HepG2 (cell line): ENCODE data around the gene FIBP. TPM values are rescaled to one million over a fixed set of nuclear protein-coding genes. Genes with fewer than 3 reads are reported as not detected.
A peak's percentile ranks its signal among the peaks of the same experiment; 100 is the strongest.

Experiments used
- ATAC-seq: fragments of 200-7000 bp; cut with Tn5 transposase; 3 replicates; pipeline ENCODE4 v1.9.1; 2020; ENCODE audit warnings: mild to moderate bottlenecking, moderate library complexity
- BruUV-seq: library from RNA; stranded (reverse); fragments of 400-500 nt; replicated peaks from 2 replicates; lab custom pipeline; 2021; lab: Mats Ljungman, UMichigan
- CTCF ChIA-PET: fragments of 300-600 bp; formaldehyde crosslinking; extraction: SDS; loops from one replicate; lab custom pipeline; 2021; ENCODE audit warnings: low total read pairs, inconsistent platforms, low intra/inter-chr PET ratio; lab: Yijun Ruan, JAX
- POLR2A ChIA-PET: fragments of 350-600 bp; sonication (Branson Sonifier 250); formaldehyde crosslinking; loops from one replicate; lab custom pipeline; 2020; ENCODE audit warnings: antibody characterized with exemption, inconsistent platforms; lab: Yijun Ruan, JAX
- DNase-seq: peaks from one replicate; pipeline ENCODE4 v3.0.0-alpha.2; 2015; ENCODE audit warnings: low spot score
- FAIRE-seq: peaks from 3 replicates; lab custom pipeline; 2011; peaks lifted over from hg19 to GRCh38; lab: Jason Lieb, UNC
- H2AFZ ChIP-seq: one replicate; pipeline ENCODE4 v1.6.1; 2011; ENCODE audit warnings: low read length, inconsistent platforms
- H3K27ac ChIP-seq: fragments of 300-600 bp; 3 replicates; pipeline ENCODE4 v1.8.0; 2011; ENCODE audit warnings: mixed run types, mild to moderate bottlenecking, mixed read lengths, low read length, inconsistent platforms; ENCODE audit not compliant: insufficient read depth; ENCODE audit errors: extremely low read length
- H3K27me3 ChIP-seq, 2 experiments: fragments of 200-600 bp in 1 of 2; 2 replicates in 1 of 2; 3 replicates in 1 of 2; pipeline versions ENCODE4 v1.6.0 to v1.8.0; 2011; ENCODE audit warnings: low read length in 2 of 2, mild to moderate bottlenecking in 2 of 2, moderate library complexity in 2 of 2, inconsistent platforms in 1 of 2; ENCODE audit not compliant: insufficient read depth in 2 of 2, control insufficient read depth in 1 of 2
- H3K36me3 ChIP-seq, 2 experiments: fragments of 200-600 bp in 1 of 2; replicated peaks in 1 of 2; 2 replicates in 1 of 2; 3 replicates in 1 of 2; pipeline versions ENCODE4 v1.5.1 to v1.8.0; 2011; ENCODE audit warnings: low read length in 2 of 2, inconsistent platforms in 1 of 2; ENCODE audit not compliant: insufficient read depth in 2 of 2, control insufficient read depth in 1 of 2
- H3K4me1 ChIP-seq: 2 replicates; pipeline ENCODE4 v1.5.1; 2012; ENCODE audit warnings: low read length, inconsistent platforms; ENCODE audit not compliant: insufficient read depth
- H3K4me2 ChIP-seq: 2 replicates; pipeline ENCODE4 v1.6.0; 2011; ENCODE audit warnings: low read depth, low read length, inconsistent platforms
- H3K4me3 ChIP-seq, 3 experiments: fragments of 200-600 bp in 1 of 3; sonication (generic), shearing (Covaris generic) in 1 of 3; replicated peaks in 1 of 3; 2 replicates each; pipeline ENCODE4 v1.5.1; 2011 to 2016; ENCODE audit warnings: low read length in 3 of 3, inconsistent platforms in 2 of 3, low read depth in 2 of 3, mild to moderate bottlenecking in 2 of 3, control low read depth in 1 of 3, mixed read lengths in 1 of 3; ENCODE audit not compliant: insufficient read depth in 1 of 3
- H3K79me2 ChIP-seq: one replicate; pipeline ENCODE4 v1.6.1; 2011; ENCODE audit warnings: low read length, inconsistent platforms; ENCODE audit not compliant: insufficient read depth
- H3K9ac ChIP-seq: 2 replicates; pipeline ENCODE4 v1.6.0; 2011; ENCODE audit warnings: mild to moderate bottlenecking, low read depth, low read length, inconsistent platforms; ENCODE audit not compliant: insufficient read depth
- H3K9me3 ChIP-seq: 2 replicates; pipeline ENCODE4 v1.5.1; 2012; ENCODE audit warnings: mild to moderate bottlenecking, low read length
- H4K20me1 ChIP-seq: 2 replicates; pipeline ENCODE4 v1.6.0; 2011; ENCODE audit warnings: inconsistent platforms, mild to moderate bottlenecking, low read length, moderate library complexity; ENCODE audit not compliant: insufficient read depth
- AGO2 ChIP-seq: fragments of 200-400 bp; formaldehyde crosslinking; optimal IDR thresholded peaks from 2 replicates; pipeline ENCODE3; 2017; ENCODE audit warnings: mild to moderate bottlenecking, low read depth, low read length, moderate library complexity
- AKAP8 ChIP-seq: sonication (generic); formaldehyde crosslinking; IDR thresholded peaks from 2 replicates; pipeline ENCODE4 v1.5.1; 2020; ENCODE audit warnings: mild to moderate bottlenecking, missing genetic modification reagents
- POLR2A ChIP-seq, 2 experiments: IDR thresholded peaks; 2 replicates each; pipeline ENCODE4 v1.6.1; 2011; ENCODE audit warnings: low read depth in 2 of 2, low read length in 2 of 2, mild to moderate bottlenecking in 1 of 2, moderate library complexity in 1 of 2; ENCODE audit not compliant: insufficient read depth in 1 of 2
- ZBTB38 ChIP-seq: sonication (generic); formaldehyde crosslinking; IDR thresholded peaks from 2 replicates; pipeline ENCODE4 v1.5.1; 2020; ENCODE audit warnings: mild to moderate bottlenecking, missing genetic modification reagents
- ZC3H13 ChIP-seq: sonication (generic); formaldehyde crosslinking; IDR thresholded peaks from 2 replicates; pipeline ENCODE4 v1.8.1; 2023; ENCODE audit warnings: mild to moderate bottlenecking, missing genetic modification reagents, moderate library complexity
- ZSCAN25 ChIP-seq: sonication (generic); formaldehyde crosslinking; IDR thresholded peaks from 2 replicates; pipeline ENCODE4 v1.8.0; 2022; ENCODE audit warnings: mild to moderate bottlenecking, missing genetic modification reagents
- WGBS: methylation state at CpG from one replicate; pipeline ENCODE4 v1.1.6; 2017; ENCODE audit warnings: low lambda C conversion rate; 5-methylcytosine and 5-hydroxymethylcytosine counted together
- in situ Hi-C: cut with HindIII; loops from 2 replicates; pipeline ENCODE4 v1.10.0; 2017; ENCODE audit warnings: low pct_unique_long_range_greater_than_20kb; ENCODE audit not compliant: extremely low pct_ligation_motif_present
- intact Hi-C: fragments of 100-400 bp; cut with micrococcal nuclease; formaldehyde crosslinking; loops from one replicate; pipeline ENCODE4 v1.10.0; 2022; ENCODE audit not compliant: unreplicated experiment
- polyA plus RNA-seq, 8 experiments: library from polyadenylated mRNA; depleted of rRNA in 3 of 8; stranded (reverse) in 7 of 8; unstranded in 1 of 8; fragments of >200 nt; fragmentation: Illumina TruSeq in 4 of 8; extraction: Trizol in 4 of 8; gene quantifications; 2 replicates each; pipeline versions ENCODE4 v1.2.1 to v1.2.3, GENCODE V29; 2011 to 2016; ENCODE audit warnings: low read depth in 4 of 8, missing spikeins in 1 of 8, mixed read lengths in 1 of 8; ENCODE audit not compliant: insufficient read depth in 1 of 8
- total RNA-seq, 5 experiments: library from RNA; depleted of rRNA; stranded (reverse); fragments of >200 nt; fragmentation: Illumina TruSeq; extraction: Trizol; gene quantifications; 2 replicates each; pipeline ENCODE4 v1.2.3, GENCODE V29; 2016; ENCODE audit warnings: low read depth in 1 of 5
- TF ChIP-seq, protein P1 (sequence below), 2 experiments: sonication (generic) in 1 of 2; formaldehyde crosslinking in 1 of 2; IDR thresholded peaks; 2 replicates each; pipeline versions ENCODE4 v1.5.1 to v1.6.1; 2011 to 2020; ENCODE audit warnings: borderline replicate concordance in 1 of 2, low read depth in 1 of 2, low read length in 1 of 2, mild to moderate bottlenecking in 1 of 2, missing genetic modification reagents in 1 of 2, moderate library complexity in 1 of 2

The FIBP gene
- total and polyA plus RNA-seq, 2 of the 13 experiments (the other 11 are each of a cell fraction or from before 2014, with no cell fraction given) = 42.9 to 62.1 TPM

- Histone ChIP-seq H3K9me3 (no peaks in the 10 kb centered on the region), H3K4me3 (peak overlapping the region in 1 of 3 experiments; percentile 91; a peak in 1 of 6 replicates), H3K36me3 (peaks cover 8 to 18% of the 10 kb centered on the region in 2 experiments; a peak in 4 of 5 replicates), H3K4me1 (peaks cover 51% of the 10 kb centered on the region), H4K20me1 (no peaks in the 10 kb centered on the region), H3K27me3 (no peaks in the 10 kb centered on the region; a peak in 1 of 5 replicates), H3K4me2 (peak overlapping the region; percentile 99), H3K9ac (peak overlapping the region; percentile 90; the same call in 1 of the 2 replicates), H3K79me2 (peaks cover 27% of the 10 kb centered on the region), H2AFZ (no peak overlapping the region), H3K27ac (peak overlapping the region; percentile 77)
- in situ Hi-C loops (no loop called here), intact Hi-C loops (no loop called here)
- TF ChIP-seq, protein P1, sequence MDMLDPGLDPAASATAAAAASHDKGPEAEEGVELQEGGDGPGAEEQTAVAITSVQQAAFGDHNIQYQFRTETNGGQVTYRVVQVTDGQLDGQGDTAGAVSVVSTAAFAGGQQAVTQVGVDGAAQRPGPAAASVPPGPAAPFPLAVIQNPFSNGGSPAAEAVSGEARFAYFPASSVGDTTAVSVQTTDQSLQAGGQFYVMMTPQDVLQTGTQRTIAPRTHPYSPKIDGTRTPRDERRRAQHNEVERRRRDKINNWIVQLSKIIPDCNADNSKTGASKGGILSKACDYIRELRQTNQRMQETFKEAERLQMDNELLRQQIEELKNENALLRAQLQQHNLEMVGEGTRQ (IDR thresholded peaks at IDR 0.05; ENCODE audit: low read depth, low read length) = no peak
- TF ChIP-seq, protein P1 (CRISPR knock-in tag; IDR thresholded peaks at IDR 0.05; ENCODE audit: borderline replicate concordance) = no peak
- TF ChIP-seq ZC3H13 (CRISPR knock-in tag) (peak; percentile 88), POLR2A (IDR thresholded peaks at IDR 0.05; ENCODE audit: insufficient read depth in 1 of 2, low read depth in 2 of 2, low read length in 2 of 2) (0 out of 4 replicates have a peak, but pooled peaks of 1 of the 2 experiments have one; percentile 30), AKAP8 (CRISPR knock-in tag) (peak; percentile 62; the same call in 1 of the 2 replicates), AGO2 (peak; percentile 45), ZBTB38 (CRISPR knock-in tag) (0 out of 2 replicates have a peak, but pooled peaks have one; percentile 3), ZSCAN25 (no peak)
- ATAC-seq (no peak), FAIRE-seq (no peak), DNase-seq (no peak)
- BruUV-seq = no TSS peak
- 94% methylated on average over 10 of the region's 10 CpGs for WGBS
- CTCF ChIA-PET = interaction anchor here (6.9 kb wide), 1 partner anchor 97 kb away, joined by 63 read pairs; no protein-coding TSS in a partner anchor
- POLR2A ChIA-PET = interaction anchor here (1.5 to 7.6 kb wide), 7 partner anchors 8 to 72 kb away, joined by 4 to 95 read pairs (median 26); partner anchors contain the start of genes C11orf68, EFEMP2, FOSL1 and MUS81
These were observed 4.5 kb upstream of the FIBP start for GRCh38 chr11:65892661-65893317.
